Hepatocyte (in vitro differentiated cells): ENCODE results near the gene ZNF407. TPM values are rescaled to one million over a fixed set of nuclear protein-coding genes. Genes with fewer than 3 reads are reported as not detected.

Source experiments
- DNase-seq: peaks from one replicate; pipeline ENCODE4 v3.0.0-alpha.2; 2016; ENCODE audit warnings: low spot score
- H2AFZ ChIP-seq: fragments of 200-600 bp; sonication (generic); 2 replicates; pipeline ENCODE4 v1.6.0; 2016; ENCODE audit warnings: antibody characterized with exemption, mild to moderate bottlenecking
- H3K27ac ChIP-seq: fragments of 200-600 bp; sonication (generic); 2 replicates; pipeline ENCODE4 v1.5.1; 2016; ENCODE audit warnings: mild to moderate bottlenecking
- H3K27me3 ChIP-seq: fragments of 200-600 bp; sonication (generic); 2 replicates; pipeline ENCODE4 v1.6.1; 2016
- H3K36me3 ChIP-seq: fragments of 200-600 bp; sonication (generic); replicated peaks from 2 replicates; pipeline ENCODE4 v1.5.1; 2016; ENCODE audit warnings: low read depth; ENCODE audit not compliant: insufficient read depth
- H3K4me1 ChIP-seq: fragments of 200-600 bp; sonication (generic); 2 replicates; pipeline ENCODE4 v1.5.1; 2016; ENCODE audit warnings: mild to moderate bottlenecking, moderate library complexity; ENCODE audit not compliant: insufficient read depth
- H3K4me2 ChIP-seq: fragments of 200-600 bp; sonication (generic); 2 replicates; pipeline ENCODE4 v1.6.0; 2016
- H3K4me3 ChIP-seq: fragments of 200-600 bp; sonication (generic); 2 replicates; pipeline ENCODE4 v1.5.1; 2016; ENCODE audit warnings: mild to moderate bottlenecking
- H3K79me2 ChIP-seq: fragments of 200-600 bp; sonication (generic); 2 replicates; pipeline ENCODE4 v1.6.0; 2017; ENCODE audit warnings: mild to moderate bottlenecking
- H3K9me2 ChIP-seq: fragments of 200-600 bp; sonication (generic); replicated peaks from 2 replicates; pipeline ENCODE4 v1.6.0; 2017; ENCODE audit warnings: mild to moderate bottlenecking; ENCODE audit not compliant: insufficient read depth
- H3K9me3 ChIP-seq: fragments of 200-600 bp; sonication (generic); 2 replicates; pipeline ENCODE4 v1.5.1; 2016; ENCODE audit warnings: low read depth, mild to moderate bottlenecking
- H4K20me1 ChIP-seq: fragments of 200-600 bp; sonication (generic); 2 replicates; pipeline ENCODE4 v1.6.0; 2016; ENCODE audit warnings: mild to moderate bottlenecking; ENCODE audit not compliant: insufficient read depth, poor library complexity, severe bottlenecking
- EZH2 ChIP-seq: fragments of 200-600 bp; sonication (generic); IDR thresholded peaks from 2 replicates; pipeline ENCODE4 v1.6.1; 2016; ENCODE audit warnings: antibody characterized with exemption, mild to moderate bottlenecking, borderline replicate concordance
- EZH2phosphoT487 ChIP-seq: fragments of 200-600 bp; sonication (generic); IDR thresholded peaks from one replicate; pipeline ENCODE4 v1.6.1; 2018; ENCODE audit warnings: antibody characterized with exemption, mild to moderate bottlenecking, low read depth, moderate library complexity; ENCODE audit not compliant: unreplicated experiment, severe bottlenecking
- WGBS: methylation state at CpG from one replicate; pipeline ENCODE4 v1.1.6; 2016; ENCODE audit warnings: low lambda C conversion rate; ENCODE audit errors: missing lambda C conversion rate; 5-methylcytosine and 5-hydroxymethylcytosine counted together
- polyA plus RNA-seq: library from polyadenylated mRNA; unstranded; fragments of >200 nt; fragmentation: Nextera tagmentation; extraction: Ambion mirVana; gene quantifications from 2 replicates; pipeline ENCODE4 v1.2.1, GENCODE V29; 2016
- total RNA-seq: library from RNA; depleted of rRNA; stranded (reverse); fragments of >200 nt; gene quantifications from 2 replicates; pipeline ENCODE4 v1.2.3, GENCODE V29; 2014
- TF ChIP-seq, protein P1 (sequence below): fragments of 200-600 bp; sonication (generic); IDR thresholded peaks from 2 replicates; pipeline ENCODE4 v1.5.1; 2016; ENCODE audit warnings: antibody characterized with exemption, mild to moderate bottlenecking; ENCODE audit not compliant: poor library complexity

Gene ZNF407
- total and polyA plus RNA-seq, 2 experiments from 2014 or later: 3.2 to 12.4 TPM

DNA sequence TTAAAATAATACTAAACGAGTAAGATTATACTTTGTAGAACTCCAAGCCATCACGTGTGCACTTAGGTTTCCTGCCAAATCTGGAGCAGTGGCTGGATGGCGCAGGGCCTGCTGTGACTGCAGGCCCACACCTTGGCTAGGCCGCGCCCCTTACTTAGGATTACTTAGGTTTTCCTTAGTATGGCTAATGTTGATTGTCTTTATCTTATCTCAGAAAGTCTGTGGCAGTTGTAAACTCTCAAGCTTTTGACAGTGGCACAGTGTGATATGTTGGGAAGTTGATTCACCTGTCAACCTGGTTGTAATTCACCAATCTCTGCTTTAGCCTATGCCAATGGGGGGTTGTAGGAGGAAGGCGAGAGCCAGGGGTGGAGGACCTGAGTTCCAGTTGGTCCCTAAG, 208.4 kb downstream of the ZNF407 start:
- Histone ChIP-seq H3K27me3 (no peaks in the 10 kb centered on the region), H3K79me2 (no peaks in the 10 kb centered on the region), H3K9me3 (no peaks in the 10 kb centered on the region), H3K4me2 (peak overlapping the region; percentile 40), H3K4me3 (no peak overlapping the region), H3K27ac (peak overlapping the region; percentile 71), H2AFZ (no peak overlapping the region), H3K36me3 (no peaks in the 10 kb centered on the region), H4K20me1 (no peaks in the 10 kb centered on the region), H3K9me2 (no peaks in the 10 kb centered on the region), H3K4me1 (peaks cover 7% of the 10 kb centered on the region)
- TF ChIP-seq EZH2phosphoT487 (no peak), EZH2 (no peak)
- TF ChIP-seq, protein P1, sequence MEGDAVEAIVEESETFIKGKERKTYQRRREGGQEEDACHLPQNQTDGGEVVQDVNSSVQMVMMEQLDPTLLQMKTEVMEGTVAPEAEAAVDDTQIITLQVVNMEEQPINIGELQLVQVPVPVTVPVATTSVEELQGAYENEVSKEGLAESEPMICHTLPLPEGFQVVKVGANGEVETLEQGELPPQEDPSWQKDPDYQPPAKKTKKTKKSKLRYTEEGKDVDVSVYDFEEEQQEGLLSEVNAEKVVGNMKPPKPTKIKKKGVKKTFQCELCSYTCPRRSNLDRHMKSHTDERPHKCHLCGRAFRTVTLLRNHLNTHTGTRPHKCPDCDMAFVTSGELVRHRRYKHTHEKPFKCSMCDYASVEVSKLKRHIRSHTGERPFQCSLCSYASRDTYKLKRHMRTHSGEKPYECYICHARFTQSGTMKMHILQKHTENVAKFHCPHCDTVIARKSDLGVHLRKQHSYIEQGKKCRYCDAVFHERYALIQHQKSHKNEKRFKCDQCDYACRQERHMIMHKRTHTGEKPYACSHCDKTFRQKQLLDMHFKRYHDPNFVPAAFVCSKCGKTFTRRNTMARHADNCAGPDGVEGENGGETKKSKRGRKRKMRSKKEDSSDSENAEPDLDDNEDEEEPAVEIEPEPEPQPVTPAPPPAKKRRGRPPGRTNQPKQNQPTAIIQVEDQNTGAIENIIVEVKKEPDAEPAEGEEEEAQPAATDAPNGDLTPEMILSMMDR: no peak
- DNase-seq: peak; percentile 65
- 62% methylated on average over 6 of the region's 6 CpGs for WGBS

- TF ChIP-seq EZH2 (no peak), EZH2phosphoT487 (no peak)
- TF ChIP-seq, protein P1: no peak
- DNase-seq: peak; percentile 35
- no peak overlapping the region for H2AFZ ChIP-seq
Observed at GRCh38 chr18:74806700-74807416, 209.2 kb downstream of the ZNF407 start.

GRCh38 chr18:74817576-74817975, 219.9 kb downstream of the ZNF407 start:
- no peaks in the 10 kb centered on the region for H3K9me3 ChIP-seq
- no peaks in the 10 kb centered on the region for H3K4me1 ChIP-seq
- H3K36me3 ChIP-seq: no peaks in the 10 kb centered on the region
- DNase-seq: no peak
- H2AFZ ChIP-seq: no peak overlapping the region
- no peaks in the 10 kb centered on the region for H3K79me2 ChIP-seq
- H3K9me2 ChIP-seq: no peaks in the 10 kb centered on the region
- no peaks in the 10 kb centered on the region for H4K20me1 ChIP-seq
- H3K4me3 ChIP-seq: no peak overlapping the region
- H3K4me2 ChIP-seq: no peak overlapping the region
- no peak for TF ChIP-seq EZH2phosphoT487
- TF ChIP-seq EZH2: no peak
- TF ChIP-seq, protein P1: no peak
- WGBS: 94% methylated on average over 2 of the region's 2 CpGs
- no peaks in the 10 kb centered on the region for H3K27me3 ChIP-seq
- no peak overlapping the region for H3K27ac ChIP-seq

More at GRCh38 chr18:74806700-74807416, 209.2 kb downstream of the ZNF407 start:
- Histone ChIP-seq H3K4me1 (peaks cover 7% of the 10 kb centered on the region), H4K20me1 (no peaks in the 10 kb centered on the region), H3K9me3 (no peaks in the 10 kb centered on the region), H3K27ac (peak overlapping the region; percentile 71), H3K9me2 (no peaks in the 10 kb centered on the region), H3K79me2 (no peaks in the 10 kb centered on the region), H3K4me3 (no peak overlapping the region), H3K36me3 (no peaks in the 10 kb centered on the region), H3K27me3 (no peaks in the 10 kb centered on the region), H3K4me2 (peak overlapping the region; percentile 40)
- 80% methylated on average over 7 of the region's 7 CpGs for WGBS
